Measurements from ENCODE around the gene LTC4S.

- TF ChIP-seq CTCF (IDR thresholded peaks at IDR 0.05; ENCODE audit: insufficient read depth, low read length) (no peak), POLR2AphosphoS5 (IDR thresholded peaks at IDR 0.05; ENCODE audit: low read depth) (no peak), REST (IDR thresholded peaks at IDR 0.05; ENCODE audit: insufficient replicate concordance, low read depth) (no peak), GABPA (IDR thresholded peaks at IDR 0.05; ENCODE audit: low read depth) (no peak), SPI1 (IDR thresholded peaks at IDR 0.05; ENCODE audit: borderline replicate concordance, low read depth) (no peak)
Measured at GRCh38 chr5:179749857-179750508, 43.8 kb upstream of the LTC4S start.

All from HL-60 (cell line).